Fibroblast of skin of abdomen (primary cell): ENCODE data around the gene HS3ST5.
A peak's percentile ranks its signal among the peaks of the same experiment; 100 is the strongest.
"Not testable (repeated sequence)": the region's sequence is repeated elsewhere in the genome, so short reads cannot be mapped to it uniquely, and the experiment has no call there.

Source experiments
- DNase-seq: peaks from one replicate; pipeline ENCODE4 v3.0.0-alpha.2; 2013

HS3ST5 gene

DNA sequence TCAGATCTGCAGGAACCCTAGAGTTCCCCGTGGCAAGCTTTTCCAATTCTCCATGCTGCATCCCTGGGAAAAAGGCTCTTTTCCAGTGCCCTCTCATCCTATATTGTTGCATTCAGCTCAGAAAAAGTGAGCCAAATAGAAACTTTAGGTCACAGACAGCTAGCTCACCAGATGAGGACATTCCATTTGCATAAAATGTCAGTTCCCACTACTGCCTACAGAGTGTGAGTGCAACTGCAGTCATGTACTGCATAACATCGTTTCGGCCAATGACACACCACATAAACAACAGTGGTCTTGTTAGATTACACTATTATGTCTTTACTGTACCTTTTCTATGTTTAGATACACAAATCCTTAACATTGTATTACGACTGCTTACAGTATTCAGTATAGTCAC is 8.6 kb downstream of the HS3ST5 start:
- no peak for DNase-seq

DNA sequence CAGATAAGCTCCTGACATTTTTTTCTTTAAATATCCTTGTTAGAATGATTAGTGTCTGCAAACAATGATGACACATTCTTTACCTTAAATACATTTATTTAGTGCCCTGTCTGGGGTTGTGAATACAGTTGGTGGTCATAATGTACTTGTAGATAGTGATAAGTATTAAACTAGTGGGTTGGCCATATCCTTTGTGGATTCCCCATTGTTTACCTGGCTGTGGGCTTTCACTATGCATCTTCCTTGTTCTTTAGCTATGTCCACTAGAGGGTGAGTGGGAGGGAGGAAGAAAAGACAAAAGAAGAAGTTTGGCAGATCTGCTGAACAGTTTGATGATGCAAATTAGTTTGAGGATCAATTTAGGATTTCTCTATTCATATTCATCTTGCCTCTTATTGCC is 15.7 kb downstream of the HS3ST5 start:
- no peak for DNase-seq

DNA sequence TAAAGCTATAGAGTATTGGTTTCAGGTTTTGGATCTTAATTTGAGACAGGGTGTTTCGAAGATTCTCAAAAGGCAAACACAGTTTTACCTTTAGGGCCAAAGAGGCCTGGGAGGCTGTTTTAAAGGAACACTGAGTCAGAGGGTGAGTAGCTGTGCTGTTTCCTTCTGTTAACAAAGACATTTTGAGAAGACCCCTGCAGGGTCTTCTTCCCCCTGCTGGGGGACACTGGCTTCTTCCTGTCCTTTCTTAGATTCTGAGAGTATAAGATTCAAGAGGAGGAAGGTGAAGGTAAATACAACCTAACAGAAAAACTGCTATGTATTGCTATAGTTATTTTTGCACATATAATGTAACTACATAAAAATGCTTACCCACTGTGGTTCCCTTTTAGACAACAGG is 19.0 kb downstream of the HS3ST5 start:
- no peak for DNase-seq

DNA sequence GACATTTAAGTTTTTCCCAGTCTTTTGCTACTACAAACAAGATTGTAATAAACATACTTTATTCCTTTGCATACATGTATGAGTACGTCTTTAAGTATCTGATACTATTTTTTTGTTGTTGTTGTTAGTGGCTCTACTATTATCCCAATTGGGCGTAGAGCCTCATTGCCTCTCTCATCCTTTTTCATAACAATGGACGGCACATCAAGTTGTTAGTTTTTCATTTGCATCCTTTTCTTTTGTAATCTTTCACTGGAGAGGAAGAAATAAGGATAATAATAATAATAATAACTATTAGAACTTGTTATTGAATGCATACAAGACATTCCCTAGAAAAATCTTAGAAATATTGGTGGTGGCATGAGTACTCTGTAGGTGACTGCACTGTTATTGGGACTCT is 23.1 kb downstream of the HS3ST5 start:
- no peak for DNase-seq

DNA sequence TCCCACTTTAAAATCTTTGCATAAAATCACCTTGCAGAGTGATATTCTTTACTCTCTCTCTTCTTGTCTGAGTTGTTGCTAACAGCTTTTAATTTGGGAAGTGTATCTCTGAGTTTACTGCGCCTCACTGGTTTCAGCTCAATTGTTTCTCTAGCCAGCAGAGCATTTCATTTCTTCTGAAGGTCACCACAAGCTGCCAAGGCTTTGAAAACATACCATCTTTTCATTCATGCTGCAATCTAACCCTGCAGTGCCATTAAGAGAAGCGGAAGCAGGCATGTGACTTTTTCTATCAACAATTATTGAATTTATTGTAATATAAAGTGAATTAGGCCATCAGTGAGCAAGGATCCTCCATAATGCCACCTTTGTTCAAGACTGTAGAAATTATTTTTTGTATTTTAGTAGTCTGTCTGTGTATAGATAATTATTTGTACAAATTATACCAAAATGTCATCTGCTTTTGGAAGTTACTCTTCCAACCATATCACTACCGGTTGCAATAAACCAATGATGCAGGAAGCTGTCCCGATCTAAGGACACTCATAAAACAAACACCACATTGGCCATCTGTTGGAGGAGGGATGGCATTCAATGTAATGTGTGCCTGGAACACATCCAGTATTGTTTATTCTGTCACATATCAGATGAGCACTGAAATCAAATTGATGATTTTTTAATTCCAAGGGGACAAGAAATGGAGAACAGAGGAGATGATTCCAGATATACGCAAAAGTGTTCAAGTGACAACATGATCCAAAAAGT is 26.8 kb downstream of the HS3ST5 start:
- DNase-seq: no peak

DNA sequence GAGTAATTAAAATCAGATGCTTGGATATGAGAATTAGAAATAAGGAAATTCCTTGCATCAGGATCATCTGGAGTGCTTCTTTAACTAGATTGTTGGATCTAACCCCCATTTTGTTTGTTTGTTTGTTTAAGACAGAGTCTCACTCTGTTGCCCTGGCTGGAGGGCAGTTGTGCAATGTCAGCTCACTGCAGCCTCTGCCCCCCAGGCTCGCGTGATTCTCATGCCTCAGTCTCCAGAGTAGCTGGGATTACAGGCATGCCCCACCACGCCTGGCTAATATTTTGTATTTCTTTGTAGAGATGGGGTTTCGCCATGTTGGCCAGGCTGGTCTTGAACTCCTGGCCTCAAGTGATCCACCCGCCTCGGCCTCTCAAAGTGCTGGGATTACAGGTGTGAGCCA is 29.0 kb downstream of the HS3ST5 start:
- DNase-seq: not testable (repeated sequence)

DNA sequence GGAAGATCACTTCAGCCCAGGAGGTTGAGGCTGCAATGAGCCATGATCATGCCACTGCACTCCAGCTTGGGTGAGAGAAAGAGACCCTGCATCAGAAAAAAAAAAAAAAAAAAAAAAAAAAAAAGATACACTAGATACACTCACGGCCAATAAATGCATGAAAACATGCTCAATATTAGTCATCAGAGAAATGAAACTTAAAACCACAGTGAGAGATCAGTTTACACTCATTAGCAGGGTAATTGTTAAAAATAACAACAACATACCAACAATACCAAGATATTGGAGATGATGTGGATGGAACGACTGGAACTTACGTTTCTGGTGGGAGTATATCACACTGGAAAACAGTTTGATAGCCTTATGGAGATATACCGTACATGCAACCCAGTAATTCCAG is 29.9 kb downstream of the HS3ST5 start:
- DNase-seq: no peak

DNA sequence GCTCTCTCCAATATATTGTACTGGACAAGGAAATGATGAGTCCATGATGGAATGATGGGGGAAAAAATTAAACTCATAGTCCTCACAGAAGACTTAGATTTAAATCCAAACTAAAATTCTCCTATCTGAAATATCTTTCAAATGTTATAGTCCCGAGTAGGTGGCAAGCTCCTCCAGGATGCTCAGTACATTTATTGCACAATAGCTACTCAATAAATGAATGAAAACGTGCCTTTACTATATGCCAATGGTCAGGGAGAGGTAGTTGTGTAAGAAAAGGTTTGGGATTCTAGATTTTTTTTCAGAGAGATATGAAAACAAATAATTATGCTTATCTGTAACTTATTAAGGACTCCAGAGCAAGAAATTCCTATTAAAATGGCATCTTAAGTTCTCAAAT is 32.8 kb downstream of the HS3ST5 start:
- DNase-seq: no peak

DNA sequence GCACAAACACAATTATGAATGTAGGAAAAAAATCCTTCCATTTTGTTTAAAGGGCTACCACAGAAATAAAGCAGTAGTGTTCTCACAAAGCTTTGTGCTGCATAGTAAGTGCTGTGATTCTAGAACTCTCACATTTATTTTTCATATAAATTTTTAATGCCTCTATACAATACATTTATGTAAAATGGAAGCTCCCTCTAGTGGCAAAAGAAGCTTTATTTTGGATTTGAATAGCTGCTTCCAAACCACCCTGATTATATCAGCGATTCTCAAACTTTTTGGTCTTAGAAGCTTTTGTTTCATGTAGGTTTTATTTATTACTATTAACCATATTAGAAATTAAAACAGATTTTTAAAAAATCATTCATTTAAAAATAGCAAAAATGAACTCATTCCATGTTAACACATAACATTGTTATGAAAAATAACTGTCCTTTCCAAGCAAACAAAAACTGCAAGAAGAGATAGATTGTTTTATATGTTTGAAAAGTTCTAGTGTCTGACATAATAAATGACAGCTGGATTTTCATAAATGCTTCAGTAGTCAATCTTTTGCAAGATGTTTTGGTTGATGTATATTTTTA is 38.4 kb downstream of the HS3ST5 start:
- peak; percentile 9 for DNase-seq

DNA sequence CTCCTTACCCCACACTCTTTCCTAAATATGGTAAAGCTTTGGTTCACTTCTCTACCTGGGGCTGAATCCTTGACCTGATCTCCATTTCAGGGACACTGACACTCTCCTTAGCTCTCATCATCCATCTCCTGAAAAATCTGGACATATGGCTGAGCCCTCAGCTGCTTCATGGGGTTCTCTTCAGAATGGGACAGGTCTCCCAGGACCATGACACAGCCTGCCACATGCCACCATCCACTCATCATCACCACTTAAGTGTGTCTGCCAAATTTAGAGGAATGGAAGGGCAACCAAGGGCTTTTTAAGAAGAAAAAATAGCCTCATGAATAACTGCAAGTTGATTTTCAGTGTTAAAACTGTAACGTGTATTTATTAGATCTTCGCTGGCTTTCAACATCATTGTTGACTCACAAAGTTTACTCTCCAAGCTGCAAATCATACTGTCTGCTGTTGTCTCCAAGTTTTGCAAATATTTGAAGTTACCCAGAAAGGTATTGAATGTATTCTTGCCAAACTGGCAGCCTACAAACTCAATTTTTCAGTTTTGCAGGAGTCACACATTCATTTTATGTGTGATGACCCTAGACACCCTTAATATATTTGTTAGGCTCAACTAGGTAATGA is 41.1 kb downstream of the HS3ST5 start:
- DNase-seq: no peak

DNA sequence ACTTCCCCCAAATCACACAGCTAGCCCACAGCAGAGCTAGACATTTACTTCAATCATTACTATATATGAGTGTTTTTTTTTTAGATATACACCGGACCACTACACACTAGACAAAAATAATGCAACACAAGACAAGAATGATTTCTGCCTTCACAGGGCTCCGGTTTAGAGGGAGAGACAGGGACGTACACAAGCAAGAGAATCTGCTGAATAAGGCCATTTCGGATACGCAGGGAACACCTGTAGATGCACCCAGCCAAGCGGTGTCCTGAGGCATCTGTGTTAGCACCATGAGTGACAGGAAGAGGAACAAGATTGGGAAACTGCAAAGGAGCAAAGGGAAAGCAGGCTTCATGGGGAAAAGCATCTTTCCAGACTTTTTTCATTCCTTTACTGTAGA is 45.7 kb downstream of the HS3ST5 start:
- DNase-seq: no peak

DNA sequence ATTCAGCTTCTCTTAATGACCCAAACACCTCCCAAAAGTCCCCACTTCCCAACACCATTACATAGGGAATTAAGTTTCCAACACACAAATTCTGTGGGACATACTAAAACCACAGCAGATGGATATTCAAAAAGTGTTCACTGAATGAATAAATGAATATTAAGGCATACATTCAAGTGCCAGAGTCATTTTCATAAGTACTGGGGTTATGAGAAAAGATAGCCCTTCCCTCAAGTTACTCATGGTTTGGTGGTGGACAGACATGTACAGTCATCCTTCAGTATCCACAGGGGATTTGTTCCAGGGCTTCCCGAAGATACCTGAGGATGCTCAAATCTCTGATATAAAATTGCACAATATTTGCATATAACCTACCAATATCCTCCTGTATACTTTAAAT is 50.4 kb downstream of the HS3ST5 start:
- no peak for DNase-seq

DNA sequence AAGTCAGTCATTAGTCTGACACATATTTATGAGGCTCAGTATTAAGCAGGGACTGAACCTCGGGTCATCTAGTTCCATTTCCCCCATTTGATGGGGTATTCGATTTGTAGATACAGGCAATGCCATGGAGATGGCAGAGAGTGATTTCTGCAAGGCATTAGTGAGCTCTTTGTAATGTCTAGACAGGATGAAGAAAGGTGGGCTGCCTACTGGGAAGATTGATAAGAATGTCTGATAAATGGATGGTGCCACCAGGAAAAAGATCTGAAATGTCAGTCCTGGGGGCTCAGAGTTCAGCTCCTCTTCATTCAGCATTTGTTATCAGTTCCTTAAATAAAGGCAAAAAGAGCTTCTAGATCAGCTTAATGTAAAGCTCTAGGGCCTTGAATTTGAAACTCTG is 51.4 kb downstream of the HS3ST5 start:
- no peak for DNase-seq

DNA sequence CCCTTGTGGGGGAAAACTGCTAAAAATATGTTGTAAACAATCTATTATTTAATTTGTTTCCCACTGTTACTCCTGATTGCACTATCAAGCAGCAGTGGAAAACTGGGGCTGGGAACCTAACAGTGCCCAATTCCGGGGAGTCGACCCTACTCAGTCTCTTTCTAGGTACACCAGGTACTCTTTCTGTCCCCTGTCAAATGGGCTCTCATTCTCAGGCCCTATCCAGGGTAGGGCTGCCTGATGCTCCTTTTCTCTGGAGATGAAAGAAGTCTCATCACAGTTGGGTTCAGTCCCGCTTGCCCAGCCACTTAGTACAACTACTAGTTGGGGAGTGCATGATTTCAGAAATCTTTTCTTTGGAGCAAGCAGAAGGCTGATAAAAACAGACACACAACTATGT is 52.0 kb downstream of the HS3ST5 start:
- DNase-seq: no peak

DNA sequence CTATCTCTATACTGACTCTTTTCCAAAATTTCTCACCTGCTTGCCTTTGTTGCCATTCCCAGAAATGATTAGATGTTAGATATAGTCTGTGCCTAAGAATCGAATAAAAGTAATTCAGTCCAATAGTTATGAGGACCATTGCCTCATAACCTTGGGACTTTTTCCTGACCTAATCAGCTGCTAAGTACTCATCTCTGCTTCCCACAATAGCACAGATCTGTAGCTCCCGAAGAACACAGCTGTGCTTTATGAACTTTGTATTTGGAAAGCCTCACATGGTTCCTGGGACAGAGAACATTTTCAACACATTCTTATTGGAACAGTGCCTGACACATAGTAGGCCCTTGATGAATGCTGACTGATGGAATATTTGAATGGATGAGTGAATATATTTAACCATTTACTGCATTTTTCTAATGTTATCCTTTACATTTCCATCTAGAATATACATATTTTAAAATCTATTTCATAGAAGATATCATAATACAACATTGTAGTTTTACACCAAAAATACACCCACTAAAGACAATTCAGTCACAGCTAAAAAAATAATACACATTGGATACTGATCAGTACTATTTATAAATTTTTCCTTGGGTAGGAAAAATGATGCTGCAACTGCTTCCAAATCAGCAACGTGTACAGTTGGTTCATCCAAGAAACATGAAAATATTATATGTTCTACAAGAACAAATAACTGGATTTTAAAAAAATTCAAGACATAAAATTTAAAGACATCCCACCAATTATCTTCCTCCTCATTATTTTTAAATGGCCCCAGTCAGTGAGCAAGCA is 53.9 kb downstream of the HS3ST5 start:
- no peak for DNase-seq

DNA sequence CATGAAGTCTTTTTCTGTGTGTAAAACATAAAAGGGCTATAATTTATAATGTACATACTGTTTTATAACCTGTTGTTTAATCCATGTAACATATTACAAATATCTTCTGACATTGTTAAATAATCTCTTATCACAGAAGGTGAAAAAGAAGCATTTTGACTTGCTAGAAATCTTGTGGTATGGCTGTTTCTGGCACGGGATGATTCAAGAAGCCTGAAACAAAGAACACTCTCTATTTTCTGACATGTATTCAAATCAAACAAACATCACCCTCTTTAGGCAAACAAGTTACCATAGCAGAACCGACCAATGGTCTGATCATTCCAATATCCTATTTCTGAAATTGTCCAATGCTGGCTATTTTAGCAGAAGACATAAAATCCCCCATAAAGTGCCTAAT is 55.4 kb downstream of the HS3ST5 start:
- DNase-seq: no peak

DNA sequence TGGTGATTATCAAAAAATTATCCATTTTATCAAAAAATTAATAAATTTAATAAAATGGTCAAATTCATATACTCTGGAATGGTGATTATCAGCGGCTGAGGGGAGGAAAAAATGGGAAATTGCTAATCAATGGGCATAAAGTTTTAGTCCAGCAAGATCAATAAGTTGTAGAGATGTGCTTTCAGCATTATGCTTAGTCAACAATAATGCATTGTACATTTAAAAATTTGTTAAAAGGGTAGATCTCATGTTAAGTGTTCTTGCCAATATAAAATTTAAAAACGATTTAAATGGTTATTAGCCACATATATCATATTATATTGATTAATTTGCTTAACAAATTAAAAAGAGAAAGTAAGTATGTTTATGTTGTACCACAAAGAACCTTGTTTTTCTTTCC is 56.6 kb downstream of the HS3ST5 start:
- DNase-seq: no peak

DNA sequence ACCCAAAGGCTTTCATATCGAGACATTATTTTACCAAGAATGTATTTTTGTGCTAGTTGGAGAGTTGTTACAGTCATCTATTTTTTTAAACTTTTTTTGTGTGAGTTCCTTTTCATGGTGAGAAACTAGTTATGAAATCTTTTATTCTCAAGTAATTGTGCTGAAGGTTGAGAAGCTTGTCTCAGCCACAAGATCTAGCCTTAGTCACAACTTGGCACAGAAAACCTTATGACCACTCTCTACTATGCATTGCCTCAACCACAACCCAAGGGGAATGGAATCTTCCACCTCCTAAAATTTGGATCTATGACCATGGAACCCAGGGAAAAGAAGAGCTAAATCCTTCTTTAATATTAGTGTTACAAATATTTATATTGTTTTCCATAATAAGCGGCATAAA is 58.5 kb downstream of the HS3ST5 start:
- peak; percentile 27 for DNase-seq

DNA sequence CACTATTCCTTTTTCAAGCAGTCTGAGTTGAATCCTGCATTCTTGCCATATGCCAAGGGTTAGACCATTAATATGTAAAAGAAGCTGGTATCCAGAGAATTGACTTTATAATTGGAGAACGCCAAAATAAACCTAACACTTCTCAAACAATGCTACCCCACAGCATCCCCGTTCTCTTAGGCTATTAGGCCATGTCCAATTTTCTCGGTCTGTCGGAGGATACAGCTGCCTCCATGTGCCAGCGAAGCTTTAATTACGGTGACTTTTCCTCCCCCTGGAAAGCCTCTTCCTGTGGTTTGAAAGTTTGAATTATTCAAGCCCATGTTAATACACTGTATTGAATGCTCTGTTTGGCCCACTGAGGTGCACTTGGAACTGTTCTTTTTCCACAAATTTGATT is 60.5 kb downstream of the HS3ST5 start:
- DNase-seq: no peak

DNA sequence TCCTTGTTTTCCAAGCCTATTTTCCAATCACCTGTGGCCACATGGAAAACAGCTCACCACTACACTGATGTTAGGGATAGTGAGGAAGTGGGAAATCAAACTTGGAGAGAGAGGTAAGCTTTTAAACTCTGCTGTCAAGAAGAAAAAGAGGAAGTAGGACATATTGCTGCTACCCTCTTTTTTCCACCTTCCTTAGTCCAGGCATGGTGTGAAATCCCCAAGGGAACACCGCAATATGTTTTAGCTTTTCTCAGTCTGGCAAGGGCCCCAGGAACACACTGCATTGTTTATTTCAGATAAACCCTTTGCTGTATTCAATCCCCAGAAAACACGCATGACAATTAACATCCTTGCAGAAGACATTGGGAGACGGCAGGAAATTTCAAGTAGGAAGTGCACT is 61.3 kb downstream of the HS3ST5 start:
- no peak for DNase-seq

DNA sequence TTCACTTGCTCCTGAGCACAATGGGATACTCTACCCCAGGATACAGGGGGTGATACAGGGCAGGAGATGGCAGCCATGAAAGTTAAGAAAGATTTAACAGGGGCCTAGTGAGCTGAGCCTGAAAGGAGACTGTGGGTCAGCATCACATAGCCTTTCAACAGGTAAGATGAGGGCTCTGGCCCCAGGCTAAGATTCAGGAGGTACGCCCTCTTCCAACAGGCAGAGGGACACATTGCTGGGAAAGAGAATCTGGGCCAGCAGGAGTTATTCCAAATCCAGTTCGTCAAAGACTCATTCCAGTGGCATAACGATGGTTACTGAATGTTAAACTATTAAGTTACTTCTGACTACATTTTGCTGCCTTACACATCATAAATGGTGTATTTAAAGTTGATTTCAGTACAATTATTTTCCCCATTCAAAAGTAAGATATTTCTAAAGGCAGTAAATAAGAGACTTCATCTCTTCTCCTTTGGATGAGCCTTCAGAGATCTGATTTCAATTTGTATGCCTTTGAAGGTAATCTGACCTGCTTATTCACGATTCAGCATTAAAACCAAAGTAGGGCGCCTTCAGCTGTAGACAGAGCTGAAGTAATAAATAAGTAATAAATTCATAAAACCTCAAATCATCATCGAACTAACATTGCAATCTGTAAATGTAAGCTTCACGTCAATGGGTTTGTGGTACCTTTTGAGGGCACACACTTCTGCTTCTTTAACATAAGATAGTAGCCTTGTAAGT is 62.4 kb downstream of the HS3ST5 start:
- DNase-seq: no peak

DNA sequence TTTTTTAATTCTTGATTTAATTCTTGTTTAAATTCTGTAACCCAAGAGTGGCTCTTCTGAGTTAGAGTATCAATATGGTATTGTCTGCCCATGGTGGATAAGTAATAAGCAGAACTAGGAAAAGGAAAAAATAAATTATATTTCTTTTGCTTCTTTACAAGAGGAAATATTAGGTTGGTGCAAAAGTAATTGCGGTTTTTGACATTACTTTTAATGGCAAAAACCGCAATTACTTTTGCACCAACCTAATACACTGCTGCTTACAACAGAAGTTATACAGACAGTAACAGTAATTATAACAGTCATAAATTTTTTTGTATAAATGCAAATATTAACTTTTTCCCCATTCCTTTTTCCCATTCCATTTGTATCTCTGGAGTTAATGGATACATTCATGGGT is 65.6 kb downstream of the HS3ST5 start:
- no peak for DNase-seq

DNA sequence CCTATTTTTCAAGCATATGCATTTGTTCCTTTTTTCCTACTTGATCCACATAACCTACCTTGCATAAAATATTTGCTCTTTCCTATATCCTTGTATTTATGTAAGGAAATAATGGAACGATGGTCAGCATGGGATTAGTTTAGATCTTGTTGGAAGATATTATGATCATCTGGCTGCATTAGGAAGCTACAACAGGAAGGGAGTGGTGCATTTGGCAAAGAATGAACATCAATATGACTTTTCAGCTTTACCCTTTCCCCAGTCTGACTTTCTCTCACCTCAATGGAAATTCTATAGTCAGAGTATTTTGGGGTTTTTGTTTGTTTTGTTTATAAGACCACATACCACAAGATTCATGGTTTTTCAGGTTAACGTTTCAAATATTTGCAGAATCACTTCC is 66.0 kb downstream of the HS3ST5 start:
- no peak for DNase-seq
